Stimulated activated CD8-positive, alpha-beta memory T cell treated with anti-CD3 and anti-CD28 coated beads, Interleukin-12 subunit alpha, Interleukin-12 subunit beta, amount 100 ng/mL, for 1 hour (primary cell): Measurements from ENCODE around the gene TRABD2B.

Experiments used
- DNase-seq: peaks from one replicate; pipeline ENCODE4 v3.0.0-alpha.2; 2020; ENCODE audit warnings: low read depth

The TRABD2B gene

DNA sequence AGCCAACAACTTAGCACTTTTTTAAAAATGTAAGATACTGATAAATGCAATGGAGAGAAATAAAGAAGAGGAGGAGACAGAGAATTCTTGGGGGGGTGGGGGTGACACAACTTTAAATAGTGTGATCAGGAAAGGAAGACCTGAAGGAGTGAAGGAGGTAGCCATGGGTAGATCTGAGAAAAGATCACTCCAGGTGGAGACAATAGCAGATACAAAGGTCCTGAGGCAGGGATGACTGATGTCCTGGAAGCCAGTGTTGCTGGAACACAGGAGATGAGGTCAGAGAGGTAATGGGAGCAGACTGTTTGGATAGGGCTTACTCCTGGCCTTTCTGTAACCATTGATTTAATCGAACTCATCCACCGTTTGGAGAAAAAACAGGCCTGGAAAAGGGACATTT lies 24.6 kb upstream of the TRABD2B start:
- DNase-seq, result no peak

DNA sequence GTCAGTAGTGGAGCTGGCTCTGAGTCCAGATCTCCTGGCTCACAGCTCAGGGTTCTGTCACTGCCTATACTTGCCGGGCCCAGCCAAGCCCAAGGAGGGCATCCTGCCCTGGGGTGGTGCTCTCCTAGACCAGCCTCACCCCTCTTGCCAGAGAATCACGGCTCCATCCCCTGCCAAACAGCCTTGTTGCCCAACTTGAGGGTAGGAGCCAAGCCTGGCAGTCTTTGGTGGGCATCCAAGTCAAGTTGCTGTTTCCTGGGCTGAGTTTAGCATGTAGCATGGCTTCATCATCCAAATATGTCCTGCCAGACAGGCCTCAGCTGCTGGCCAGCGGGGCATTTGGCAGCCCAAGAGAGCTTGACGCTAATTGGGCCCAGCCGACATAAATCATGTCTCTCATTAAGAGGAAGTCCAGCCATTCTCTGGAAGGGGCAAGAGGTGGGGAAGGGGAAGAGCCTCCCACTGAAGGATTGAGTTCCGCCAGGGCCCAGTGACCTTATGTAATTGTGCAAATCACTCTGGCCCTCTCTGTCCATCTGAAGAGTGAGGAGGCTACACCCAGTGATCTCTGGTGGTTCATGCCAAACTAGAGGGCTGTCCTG lies 22.6 kb upstream of the TRABD2B start:
- DNase-seq, result no peak

DNA sequence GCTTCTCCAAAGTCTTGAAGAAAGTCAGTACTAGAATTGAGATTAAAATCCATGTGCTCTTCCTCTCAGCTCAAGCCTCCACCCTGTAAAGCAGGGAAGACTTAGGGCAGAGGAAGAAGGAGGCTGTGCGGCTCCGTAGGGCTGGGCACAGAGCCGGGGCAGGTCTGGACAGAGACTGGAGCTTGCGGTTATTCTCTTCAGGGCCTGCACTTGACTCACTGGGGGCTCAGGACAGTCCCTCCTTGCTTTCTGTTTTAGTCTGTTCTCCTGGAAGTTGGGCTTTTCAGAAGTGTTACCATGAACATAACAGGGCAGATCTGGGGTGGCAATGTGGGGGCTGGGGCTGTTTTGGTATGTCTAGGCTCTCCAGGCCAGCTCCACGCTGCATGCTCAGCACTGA lies 21.6 kb upstream of the TRABD2B start:
- no peak for DNase-seq

DNA sequence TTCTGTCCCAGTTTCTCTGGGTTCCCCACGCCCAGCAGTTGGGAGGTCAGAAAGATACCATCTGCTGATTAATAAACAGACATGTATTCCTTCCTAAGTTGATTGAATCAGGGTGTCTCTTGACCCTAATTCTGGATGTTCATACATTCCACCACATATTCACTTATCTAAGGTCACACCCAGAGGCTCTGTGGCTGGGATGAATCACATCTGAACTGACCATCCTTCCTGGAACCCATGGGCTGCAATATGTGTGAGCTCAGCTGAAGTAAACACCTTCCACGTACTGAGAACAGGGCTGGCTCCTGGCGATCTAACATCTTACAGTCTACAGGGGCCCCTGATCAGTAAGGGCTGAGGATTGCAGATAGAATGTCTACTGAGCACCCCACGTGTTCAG lies 20.5 kb upstream of the TRABD2B start:
- no peak for DNase-seq

DNA sequence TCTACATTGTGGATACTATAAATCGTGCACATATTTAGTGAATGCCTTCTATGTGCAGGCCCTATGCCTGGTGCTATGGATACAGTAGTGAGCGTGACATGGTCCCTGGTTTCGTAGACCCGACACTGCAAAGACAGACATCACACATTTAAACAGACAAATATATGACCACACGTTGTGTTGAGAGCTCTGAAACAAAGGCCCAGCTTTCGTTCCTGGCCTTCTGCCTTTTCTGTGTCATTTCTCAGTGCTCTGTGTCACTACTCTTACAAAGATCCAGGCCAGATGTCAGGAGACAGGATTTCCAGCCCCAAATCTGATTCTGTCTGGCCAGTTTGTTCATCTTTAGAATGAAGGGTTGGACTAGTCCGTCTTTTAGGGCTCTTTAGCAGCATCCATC lies 19.3 kb upstream of the TRABD2B start:
- DNase-seq, result no peak

DNA sequence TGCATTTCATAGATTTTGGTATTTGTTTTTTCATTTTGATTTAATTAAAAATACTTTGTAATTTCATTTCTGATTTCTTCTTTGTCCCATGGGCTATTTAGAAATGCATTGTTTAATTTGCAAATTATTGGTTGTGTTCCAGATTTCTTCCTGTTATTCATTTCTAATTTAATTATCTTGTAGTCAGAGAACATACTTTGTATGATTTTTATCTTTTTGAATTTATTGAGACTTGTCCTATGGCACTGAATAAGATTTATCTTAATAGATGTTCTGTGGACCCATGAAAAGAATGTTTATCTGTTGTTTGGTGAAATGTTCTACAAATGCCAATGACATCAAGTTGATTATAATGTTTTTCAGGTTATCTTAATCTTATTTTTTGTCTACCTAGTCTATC lies 16.1 kb upstream of the TRABD2B start:
- no peak for DNase-seq

DNA sequence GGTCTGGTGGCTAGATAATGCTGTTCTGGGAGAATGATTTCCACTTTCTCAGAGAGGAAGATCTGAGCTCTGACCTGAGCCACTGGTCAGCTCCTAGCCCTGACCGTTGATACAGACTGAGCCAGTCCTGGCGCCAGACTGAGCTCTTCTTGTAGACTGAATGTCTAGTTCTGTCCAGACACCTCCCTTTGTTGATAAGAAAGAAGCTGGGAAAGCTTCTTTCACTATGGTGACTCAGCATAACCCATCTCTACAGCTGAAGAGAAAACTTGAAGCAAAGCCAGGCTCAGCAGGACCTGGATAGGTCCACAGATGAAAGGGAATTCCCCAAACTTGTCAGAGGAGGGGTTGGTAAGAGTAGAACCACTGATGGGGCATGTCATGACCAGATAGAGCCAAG lies 9.9 kb upstream of the TRABD2B start:
- DNase-seq, result no peak

DNA sequence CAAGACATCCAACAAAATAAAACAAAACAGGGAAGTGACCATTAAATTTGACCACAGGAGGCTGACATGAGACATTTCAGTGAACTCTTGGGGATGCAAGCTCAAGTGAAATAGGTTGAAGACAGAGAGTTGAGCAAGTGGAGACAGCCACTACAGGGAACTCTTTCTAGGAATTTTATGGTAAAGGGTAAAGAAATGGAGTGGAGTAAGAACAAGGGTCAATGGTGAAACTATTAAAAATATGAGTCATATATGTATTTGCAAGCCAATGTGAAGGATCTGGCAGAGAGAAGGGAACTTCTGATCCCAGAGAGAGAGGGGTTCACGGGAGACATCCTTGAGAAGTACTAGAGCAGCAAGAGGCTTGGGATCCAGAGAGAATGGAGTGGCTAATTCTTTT lies 9.1 kb upstream of the TRABD2B start:
- DNase-seq, result no peak

DNA sequence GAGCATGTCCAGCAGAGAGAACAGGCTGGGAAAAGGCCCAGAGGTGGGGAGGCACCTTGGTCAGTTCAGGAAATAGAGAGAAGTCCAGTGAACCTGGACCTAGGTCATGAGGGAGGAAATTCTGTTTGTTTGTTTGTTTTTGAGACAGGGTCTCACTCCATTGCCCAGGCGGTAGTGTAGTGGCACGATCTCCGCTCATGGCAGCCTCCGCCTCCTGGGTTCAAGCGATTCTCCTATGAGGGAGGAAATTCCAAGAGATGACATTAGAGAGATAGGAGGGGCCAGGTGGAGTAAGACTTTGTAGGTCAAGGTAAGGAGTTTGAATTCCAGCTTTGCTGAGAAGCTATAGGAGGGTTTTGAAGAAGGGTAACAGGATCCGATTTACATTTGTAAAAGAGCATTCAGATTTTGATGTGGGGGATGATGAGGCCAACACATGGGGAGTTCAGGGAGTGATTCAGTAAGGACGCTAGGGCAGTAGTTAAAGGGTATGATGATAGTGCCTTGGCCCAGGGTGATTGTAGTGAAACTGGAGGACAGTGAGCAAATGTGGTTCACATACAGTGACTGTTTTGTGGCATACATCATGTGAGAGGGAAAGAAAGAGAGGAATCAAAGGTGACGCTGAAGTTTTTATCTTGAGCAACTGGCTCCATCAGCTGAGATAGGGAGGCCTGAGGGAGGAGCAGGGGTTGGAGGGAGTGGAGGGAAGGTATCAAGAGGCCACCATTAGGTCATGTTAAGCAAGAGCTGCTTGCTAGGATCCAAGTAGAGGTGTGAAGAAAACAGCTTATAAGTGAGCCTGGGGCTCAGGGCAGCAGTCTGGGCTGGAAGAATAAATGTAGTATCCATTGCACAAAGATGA lies 8.3 kb upstream of the TRABD2B start:
- DNase-seq, result no peak

DNA sequence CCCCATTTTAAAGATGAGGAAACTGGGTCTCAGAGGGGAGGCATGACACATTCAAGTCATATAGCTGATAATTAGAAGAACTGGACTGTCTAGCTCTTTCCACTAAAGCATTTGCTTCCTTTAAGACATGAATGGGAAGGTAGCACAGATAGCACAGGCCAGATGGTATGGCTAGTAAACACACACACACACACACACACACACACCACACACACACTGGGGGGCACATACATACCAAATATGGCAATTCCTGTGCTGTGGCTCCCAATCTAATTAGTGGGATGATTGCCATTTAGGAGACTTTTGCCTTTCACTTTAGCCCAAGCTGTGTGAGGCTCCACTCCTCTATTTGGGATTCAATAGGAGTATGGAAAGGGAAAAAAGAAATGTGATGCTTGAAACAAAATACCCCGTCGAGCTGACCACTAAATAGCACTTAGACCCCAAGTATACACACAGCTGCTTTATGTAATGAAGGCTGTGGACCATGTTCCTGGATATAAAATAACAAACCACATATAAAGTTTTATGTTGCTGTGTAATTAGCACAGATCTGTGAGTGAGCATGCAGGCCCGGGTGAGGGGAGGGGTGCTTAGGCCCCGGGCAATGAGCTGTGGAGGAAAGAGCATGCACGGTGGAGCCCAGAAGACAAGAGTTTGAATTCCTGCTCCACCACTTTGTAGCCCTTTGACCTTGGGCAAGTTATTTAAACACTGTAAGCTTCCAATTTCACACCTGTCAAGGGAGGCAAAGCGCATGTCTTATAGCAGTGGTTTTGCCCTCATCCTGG lies 6.8 kb upstream of the TRABD2B start:
- DNase-seq, result no peak

DNA sequence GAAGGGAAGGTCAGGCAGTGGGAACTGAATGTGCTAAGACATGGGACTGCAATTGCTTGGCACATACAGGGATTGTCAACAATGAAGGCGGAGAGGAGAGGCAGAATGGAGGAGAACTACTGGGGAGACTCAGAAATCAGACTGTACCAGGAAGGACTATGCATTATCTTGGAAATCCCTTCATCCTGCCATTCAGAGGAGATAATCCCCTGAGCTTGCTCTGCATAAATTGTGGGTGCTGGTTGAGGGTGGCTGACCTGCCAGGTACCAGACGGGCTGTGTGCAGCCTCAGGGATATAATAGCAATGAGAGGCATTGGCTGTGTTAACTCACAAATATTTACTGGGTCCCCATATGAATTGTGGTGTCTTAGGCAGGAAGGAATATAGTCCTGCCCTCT lies 5.0 kb upstream of the TRABD2B start:
- DNase-seq, result no peak

DNA sequence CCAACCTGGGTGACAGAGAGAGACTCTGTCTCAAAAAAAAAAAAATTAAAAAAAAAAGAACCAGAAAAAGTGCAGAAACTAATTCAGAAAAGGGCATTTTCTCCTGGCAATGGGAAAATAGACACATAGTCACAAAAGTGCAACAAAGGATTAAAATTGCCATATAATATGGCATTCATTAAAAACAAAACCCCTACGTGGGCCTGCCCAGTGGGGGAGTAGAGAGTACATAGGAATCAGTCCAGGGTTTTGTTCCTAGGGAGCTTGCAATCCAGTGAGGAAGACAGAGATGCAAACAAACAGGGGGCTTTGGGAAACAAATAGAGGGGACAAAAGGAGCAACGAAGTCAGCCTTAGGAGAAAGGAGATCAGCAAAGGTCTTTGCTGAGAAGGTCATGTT lies 4.5 kb upstream of the TRABD2B start:
- DNase-seq, result no peak

DNA sequence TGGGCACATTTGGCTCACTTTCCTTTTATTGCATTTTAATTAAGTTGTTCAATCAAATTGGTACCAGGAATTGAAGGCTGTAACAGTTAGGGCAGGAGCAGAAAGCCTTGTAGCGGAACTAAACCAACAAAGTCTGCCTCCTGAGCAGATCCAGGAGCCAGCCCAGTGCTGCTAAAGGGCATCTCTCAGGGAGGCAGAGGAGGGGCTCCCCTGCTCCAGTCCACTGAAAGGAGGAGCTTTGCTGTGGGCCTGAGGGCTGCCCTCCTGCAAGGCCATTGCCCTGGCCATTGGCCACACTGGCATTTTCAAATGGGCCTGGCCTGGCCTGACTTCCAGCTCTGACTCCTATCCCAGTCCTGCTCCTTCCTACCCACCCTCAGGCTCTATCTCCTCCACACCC lies 3.7 kb upstream of the TRABD2B start:
- no peak for DNase-seq

DNA sequence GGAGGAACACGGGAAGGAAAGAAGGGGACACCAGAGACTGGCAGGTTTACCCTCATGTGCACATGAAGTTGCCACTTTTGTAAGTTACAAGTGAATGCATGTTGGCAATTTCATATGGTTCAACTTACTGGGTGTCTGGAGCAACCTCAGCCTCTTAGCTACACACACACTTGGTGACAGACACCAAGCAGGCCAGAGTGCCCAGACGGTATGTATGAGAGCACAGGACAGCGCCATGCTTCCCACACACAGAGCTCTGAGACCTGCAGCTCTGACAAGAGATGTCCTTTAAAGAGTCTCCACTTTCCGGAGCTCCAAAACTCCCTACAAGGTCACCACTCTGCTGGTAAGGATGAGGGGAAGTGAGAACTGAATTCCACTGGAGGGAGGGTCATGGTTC lies 1.9 kb upstream of the TRABD2B start:
- no peak for DNase-seq

DNA sequence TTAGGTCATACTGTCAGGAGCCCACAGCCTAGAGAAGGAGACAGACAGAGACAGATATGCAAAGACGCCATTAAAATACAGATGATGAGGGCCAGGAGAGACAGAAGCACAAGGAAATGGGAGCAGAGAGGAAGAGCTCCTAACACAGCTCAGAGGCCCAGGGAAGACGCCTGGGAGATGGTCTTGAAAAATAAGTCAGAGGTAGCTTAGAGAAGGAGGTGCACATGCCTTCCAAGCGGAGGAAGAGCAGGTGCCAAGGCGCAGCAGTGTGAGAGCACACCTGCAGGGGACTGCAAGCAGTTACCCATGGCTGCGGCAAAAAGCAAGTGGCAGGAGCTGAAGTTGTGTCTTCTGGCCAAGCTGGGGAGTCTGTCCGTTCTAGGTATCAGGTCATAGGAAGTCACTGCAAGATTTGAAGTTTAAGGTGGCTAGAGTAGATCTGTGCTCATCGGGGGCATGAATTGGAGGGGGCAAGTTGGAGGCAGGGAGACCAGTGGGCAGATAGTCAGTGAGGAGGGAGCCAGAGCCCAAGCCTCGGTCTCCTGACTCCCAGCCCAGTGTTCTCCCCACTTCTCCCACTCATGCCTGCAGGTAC lies 1.3 kb upstream of the TRABD2B start:
- DNase-seq, result no peak

DNA sequence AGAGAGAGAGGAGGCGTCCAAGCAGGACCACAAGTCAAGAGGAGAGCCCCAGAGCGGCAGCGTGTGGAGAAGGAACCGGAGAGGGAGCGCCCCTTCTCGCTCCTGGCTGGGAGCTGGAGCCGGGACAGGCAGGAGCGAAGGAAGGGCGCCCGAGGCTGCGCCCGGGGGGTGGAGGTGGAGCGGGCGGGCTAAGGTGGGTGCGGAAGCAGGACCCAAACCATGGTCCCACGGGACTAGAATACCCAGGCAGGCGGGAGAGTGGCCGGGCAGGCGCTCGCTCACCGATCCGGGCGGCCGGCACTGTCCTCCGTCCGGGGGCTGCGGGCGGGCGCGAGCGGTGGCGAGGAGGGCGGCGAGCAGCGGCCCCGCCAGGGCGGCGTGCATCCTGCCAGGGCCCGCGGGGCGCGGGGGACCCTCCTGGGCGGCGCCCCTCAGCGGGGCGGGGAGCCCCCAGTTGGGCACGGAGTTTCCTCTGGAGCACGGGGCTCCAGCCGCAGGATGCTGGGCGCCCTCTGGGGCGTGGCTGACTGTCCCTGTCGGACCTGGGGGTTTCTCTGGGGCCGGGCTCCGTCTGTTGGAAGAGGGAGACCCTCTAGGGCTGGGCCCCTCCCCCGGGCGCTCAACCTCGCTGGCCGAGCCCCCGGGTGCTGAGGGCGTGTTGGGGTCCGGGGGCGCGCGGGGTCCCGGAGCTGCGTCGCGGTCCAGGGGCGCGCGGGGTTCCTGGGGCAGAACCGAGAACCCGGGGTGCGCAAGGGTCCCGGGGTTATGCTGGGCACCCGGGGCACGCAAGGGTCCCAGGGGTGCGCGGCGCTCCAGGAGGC lies 569 bp downstream of the TRABD2B start:
- DNase-seq, result no peak

DNA sequence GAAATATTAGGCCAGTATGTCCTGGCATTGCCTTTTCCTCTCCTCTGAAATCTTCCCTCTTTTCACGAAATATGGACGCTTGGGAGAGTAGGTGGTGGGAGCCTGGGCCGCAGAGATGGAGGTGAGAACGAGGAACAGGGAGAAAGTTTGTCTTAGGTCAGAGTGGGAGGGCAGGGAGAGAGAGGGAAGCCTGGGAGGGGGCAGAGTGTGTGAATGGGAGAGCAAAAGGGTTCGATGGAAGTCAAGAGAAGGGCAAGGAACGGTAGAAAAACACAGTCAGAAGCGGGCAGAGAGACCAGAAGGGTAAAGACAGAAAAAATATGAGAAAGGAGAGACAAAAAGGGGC lies 1.2 kb downstream of the TRABD2B start:
- DNase-seq, result no peak

DNA sequence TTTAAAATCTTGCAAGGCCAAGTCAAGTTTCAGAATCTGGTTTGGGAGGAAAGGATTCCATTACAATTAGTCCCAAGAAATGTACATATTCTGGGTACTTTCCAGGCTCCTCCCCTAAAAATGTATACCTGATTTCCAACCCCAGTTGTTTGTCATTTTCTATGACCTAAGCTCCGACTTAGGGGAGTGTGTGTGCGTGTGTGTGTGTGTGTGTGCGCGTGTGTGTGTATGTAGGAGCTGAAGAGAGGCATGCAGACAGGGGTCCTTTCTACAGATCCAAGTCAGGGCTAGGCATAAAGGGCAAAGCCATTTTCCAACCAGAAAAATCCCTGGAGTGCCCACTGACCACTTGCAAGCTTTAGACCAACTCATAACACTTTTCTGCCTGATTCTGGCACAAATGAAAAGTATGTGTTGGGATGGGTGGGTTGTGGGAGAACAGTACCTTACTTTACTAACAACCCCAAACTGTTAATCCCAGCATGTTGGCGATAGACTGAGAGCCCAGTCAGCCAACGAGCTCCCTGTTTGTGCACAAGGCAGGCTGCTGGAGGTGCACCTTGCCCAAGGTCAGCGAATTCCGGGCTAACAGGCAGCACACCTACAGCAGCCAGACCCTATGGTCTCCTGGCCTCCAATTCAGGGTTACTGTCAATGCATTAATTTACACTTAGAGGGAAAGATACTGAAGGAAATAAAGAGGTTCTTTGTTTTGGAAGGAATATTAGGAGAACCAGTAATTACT lies 1.7 kb downstream of the TRABD2B start:
- no peak for DNase-seq

DNA sequence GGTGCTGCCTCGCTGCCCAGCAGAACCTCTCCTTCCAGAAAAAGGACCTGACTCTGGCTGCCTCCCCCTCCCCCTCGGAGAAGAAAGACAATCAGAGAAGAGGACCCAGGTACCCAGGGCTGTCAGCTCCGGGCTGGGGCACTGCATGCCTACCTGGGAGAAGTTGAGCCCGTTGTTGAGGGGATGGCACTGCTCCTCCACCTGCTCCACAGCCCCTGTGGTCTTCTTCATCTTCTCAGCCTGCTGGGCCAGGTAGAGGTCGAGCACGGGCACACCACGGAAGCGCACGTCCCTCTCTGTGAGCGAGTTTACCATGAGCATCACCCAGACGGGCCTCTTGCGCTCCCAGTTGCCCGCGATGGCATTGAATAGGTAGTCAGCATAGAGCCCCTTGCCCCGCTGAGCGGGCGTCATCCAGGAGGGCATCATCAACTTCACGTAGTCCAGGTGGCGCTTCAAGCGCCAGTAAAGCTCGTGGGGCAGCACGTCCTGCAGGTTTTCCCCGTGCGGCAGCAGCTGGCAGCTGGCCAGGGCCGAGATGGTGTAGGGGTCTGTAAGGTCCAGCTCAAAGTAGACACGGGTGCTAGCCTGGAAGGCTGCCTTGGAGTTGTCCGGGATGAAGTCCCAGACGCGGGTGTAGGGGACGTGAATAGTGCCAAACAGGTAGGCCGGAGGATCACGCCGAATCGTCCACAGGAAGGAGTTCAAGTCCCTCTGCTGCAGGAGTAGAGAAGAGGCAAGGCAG lies 3.1 kb downstream of the TRABD2B start:
- no peak for DNase-seq

DNA sequence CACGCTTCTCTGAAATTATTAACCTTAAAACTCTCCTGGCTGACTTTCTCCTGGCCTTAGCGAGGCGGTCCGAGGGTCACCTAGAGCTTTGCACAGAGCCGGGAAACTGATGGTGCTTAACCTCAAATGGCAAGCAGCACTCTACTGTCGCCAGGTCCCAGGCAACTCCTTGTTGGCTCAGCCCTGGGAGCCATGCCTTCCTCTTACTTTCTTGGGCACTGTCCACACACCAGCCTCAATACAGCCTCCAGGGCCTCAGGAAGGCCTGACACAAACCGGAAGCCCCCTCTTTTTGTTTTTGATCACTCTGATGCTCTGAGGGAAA lies 3.8 kb downstream of the TRABD2B start:
- no peak for DNase-seq
